SK-N-SH (cell line): ENCODE data around the gene SV2C. TPM values are rescaled to one million over a fixed set of nuclear protein-coding genes. Genes with fewer than 3 reads are reported as not detected.

ENCODE experiments used
- CTCF ChIA-PET: fragments of 300-600, 350-600 bp; formaldehyde crosslinking; extraction: SDS; loops from one replicate; lab custom pipeline; 2021; lab: Yijun Ruan, JAX
- POLR2A ChIA-PET: fragments of 350-600 bp; sonication (Branson Sonifier 250); formaldehyde crosslinking; extraction: SDS; loops from one replicate; lab custom pipeline; 2020; ENCODE audit warnings: antibody characterized with exemption, inconsistent platforms; lab: Yijun Ruan, JAX
- DNase-seq: peaks from one replicate; pipeline ENCODE4 v3.0.0; 2012
- H2AFZ ChIP-seq: fragments of 200-600 bp; sonication (generic); 2 replicates; pipeline ENCODE4 v1.8.1; 2016; ENCODE audit warnings: antibody characterized with exemption, mild to moderate bottlenecking, low read depth
- H3F3A ChIP-seq: fragments of 200-600 bp; sonication (generic); replicated peaks from 2 replicates; pipeline ENCODE3; 2016; ENCODE audit warnings: antibody characterized with exemption, mild to moderate bottlenecking; ENCODE audit not compliant: insufficient read depth
- H3K27ac ChIP-seq, 2 experiments: fragments of 200-500 bp in 1 of 2; fragments of 200-600 bp in 1 of 2; sonication (Bioruptor generic) in 1 of 2; sonication (generic), shearing (Covaris generic) in 1 of 2; 2 replicates each; pipeline versions ENCODE4 v1.5.1 to v1.6.1; 2014 to 2016; ENCODE audit warnings: low read depth in 2 of 2, inconsistent platforms in 1 of 2, low read length in 1 of 2, mild to moderate bottlenecking in 1 of 2, mixed read lengths in 1 of 2
- H3K27me3 ChIP-seq: fragments of 200-600 bp; sonication (generic), shearing (Covaris generic); 2 replicates; pipeline ENCODE4 v1.6.1; 2016; ENCODE audit warnings: mixed run types; ENCODE audit not compliant: insufficient read depth
- H3K36me3 ChIP-seq, 2 experiments: fragments of 200-500 bp in 1 of 2; fragments of 200-600 bp in 1 of 2; sonication (Bioruptor generic) in 1 of 2; sonication (generic) in 1 of 2; replicated peaks in 1 of 2; 2 replicates each; pipeline versions ENCODE3 to v1.5.1; 2014 to 2016; ENCODE audit warnings: low read length in 1 of 2, mild to moderate bottlenecking in 1 of 2; ENCODE audit not compliant: insufficient read depth in 2 of 2, control insufficient read depth in 1 of 2
- H3K4me1 ChIP-seq, 2 experiments: fragments of 200-500 bp in 1 of 2; fragments of 200-600 bp in 1 of 2; sonication (Bioruptor generic) in 1 of 2; sonication (generic), shearing (Covaris generic) in 1 of 2; 2 replicates each; pipeline versions ENCODE4 v1.5.1 to v1.6.1; 2014 to 2016; ENCODE audit warnings: low read depth in 1 of 2, low read length in 1 of 2, mixed run types in 1 of 2; ENCODE audit not compliant: insufficient read depth in 2 of 2, control insufficient read depth in 1 of 2
- H3K4me2 ChIP-seq: fragments of 200-600 bp; sonication (generic), shearing (Covaris generic); 2 replicates; pipeline ENCODE4 v1.6.1; 2017; ENCODE audit warnings: mixed run types
- H3K4me3 ChIP-seq, 2 experiments: fragments of 200-500 bp in 1 of 2; fragments of 200-600 bp in 1 of 2; sonication (Bioruptor generic) in 1 of 2; sonication (generic), shearing (Covaris generic) in 1 of 2; 2 replicates each; pipeline versions ENCODE4 v1.5.1 to v1.8.1; 2014 to 2016; ENCODE audit warnings: low read depth in 2 of 2, inconsistent platforms in 1 of 2, low read length in 1 of 2, mild to moderate bottlenecking in 1 of 2, mixed read lengths in 1 of 2, moderate library complexity in 1 of 2
- H3K79me2 ChIP-seq: fragments of 200-600 bp; sonication (generic); 2 replicates; pipeline ENCODE4 v1.8.1; 2017; ENCODE audit warnings: mild to moderate bottlenecking; ENCODE audit not compliant: insufficient read depth
- H3K9ac ChIP-seq: fragments of 200-600 bp; sonication (generic); 2 replicates; pipeline ENCODE4 v1.6.1; 2017; ENCODE audit warnings: mixed run types
- H3K9me2 ChIP-seq: fragments of 200-600 bp; sonication (generic); 2 replicates; pipeline ENCODE4 v1.6.1; 2017; ENCODE audit warnings: mixed run types
- H3K9me3 ChIP-seq: fragments of 200-600 bp; sonication (generic); 2 replicates; pipeline ENCODE4 v1.6.1; 2017; ENCODE audit warnings: mixed run types, mild to moderate bottlenecking, moderate library complexity
- H4K20me1 ChIP-seq: fragments of 200-600 bp; sonication (generic); 2 replicates; pipeline ENCODE4 v1.6.1; 2017; ENCODE audit warnings: mild to moderate bottlenecking, mixed run types; ENCODE audit not compliant: insufficient read depth
- CHD2 ChIP-seq: fragments of 150-350 bp; IDR thresholded peaks from 2 replicates; pipeline ENCODE4 v1.6.1; 2018; ENCODE audit warnings: low read length; ENCODE audit not compliant: partially characterized antibody
- EZH2phosphoT487 ChIP-seq: fragments of 200-600 bp; sonication (generic); IDR thresholded peaks from 2 replicates; pipeline ENCODE4 v1.6.1; 2017; ENCODE audit warnings: low read depth, mixed run types, mild to moderate bottlenecking, antibody characterized with exemption, moderate library complexity, borderline replicate concordance
- FOSL2 ChIP-seq: IDR thresholded peaks from 2 replicates; pipeline ENCODE4 v1.4.0; 2012; ENCODE audit warnings: low read depth, mild to moderate bottlenecking, moderate library complexity, borderline replicate concordance
- JUND ChIP-seq: IDR thresholded peaks from 2 replicates; pipeline ENCODE4 v1.4.0; 2012
- MEF2A ChIP-seq: IDR thresholded peaks from 2 replicates; pipeline ENCODE4 v1.4.0; 2012; ENCODE audit warnings: low read depth, borderline replicate concordance
- MXI1 ChIP-seq: IDR thresholded peaks from 2 replicates; pipeline ENCODE4 v1.6.1; 2012; ENCODE audit warnings: mild to moderate bottlenecking, low read depth, low read length, improper control_type of control experiment
- NFIC ChIP-seq: IDR thresholded peaks from 2 replicates; pipeline ENCODE4 v1.4.0; 2012; ENCODE audit warnings: borderline replicate concordance
- NRF1 ChIP-seq: IDR thresholded peaks from 2 replicates; pipeline ENCODE4 v1.6.1; 2012; ENCODE audit warnings: low read depth, mild to moderate bottlenecking, low read length
- POLR2AphosphoS5 ChIP-seq: IDR thresholded peaks from 2 replicates; pipeline ENCODE4 v1.6.1; 2012; ENCODE audit warnings: low read depth, low read length
- RCOR1 ChIP-seq: fragments of 150-350 bp; IDR thresholded peaks from 2 replicates; pipeline ENCODE4 v1.6.1; 2017; ENCODE audit warnings: antibody characterized with exemption, low read length
- RXRA ChIP-seq: IDR thresholded peaks from 2 replicates; pipeline ENCODE4 v1.4.0; 2012; ENCODE audit warnings: low read depth, mild to moderate bottlenecking, borderline replicate concordance
- SIN3A ChIP-seq: IDR thresholded peaks from 2 replicates; pipeline ENCODE4 v1.6.1; 2012; ENCODE audit warnings: low read depth, mild to moderate bottlenecking, low read length, moderate library complexity, borderline replicate concordance
- TAF1 ChIP-seq: IDR thresholded peaks from 2 replicates; pipeline ENCODE4 v1.6.1; 2012; ENCODE audit warnings: low read depth, mild to moderate bottlenecking, low read length, moderate library complexity, borderline replicate concordance
- WGBS: methylation state at CpG from one replicate; pipeline ENCODE4 v1.1.6; 2017; ENCODE audit warnings: low lambda C conversion rate; 5-methylcytosine and 5-hydroxymethylcytosine counted together
- polyA plus RNA-seq, 3 experiments: library from polyadenylated mRNA; depleted of rRNA; stranded (reverse); fragments of >200 nt; gene quantifications; 2 replicates each; pipeline ENCODE4 v1.2.3, GENCODE V29; 2012
- TF ChIP-seq, protein P1 (sequence below): fragments of 200-600 bp; sonication (generic); IDR thresholded peaks from 2 replicates; pipeline ENCODE4 v1.6.1; 2017; ENCODE audit warnings: antibody characterized with exemption, mild to moderate bottlenecking, moderate library complexity
- TF ChIP-seq, protein P2 (sequence below): IDR thresholded peaks from 2 replicates; pipeline ENCODE4 v1.6.1; 2012; ENCODE audit warnings: mild to moderate bottlenecking, low read depth, low read length, moderate library complexity
- TF ChIP-seq, protein P3 (sequence below): IDR thresholded peaks from 2 replicates; pipeline ENCODE4 v1.4.0; 2012; ENCODE audit warnings: low read depth, borderline replicate concordance
- TF ChIP-seq, protein P4 (sequence below): fragments of 150-350 bp; IDR thresholded peaks from 2 replicates; pipeline ENCODE4 v1.6.1; 2017; ENCODE audit warnings: antibody characterized with exemption, low read length, low read depth, borderline replicate concordance
- TF ChIP-seq, protein P5 (sequence below): IDR thresholded peaks from 2 replicates; pipeline ENCODE4 v1.4.0; 2012; ENCODE audit warnings: low read depth, borderline replicate concordance
- TF ChIP-seq, protein P6 (sequence below): IDR thresholded peaks from 2 replicates; pipeline ENCODE4; 2012

Gene SV2C
- polyA plus RNA-seq, 1 of the 3 experiments (the other 2 are of a cell fraction), result 0.05 TPM

DNA sequence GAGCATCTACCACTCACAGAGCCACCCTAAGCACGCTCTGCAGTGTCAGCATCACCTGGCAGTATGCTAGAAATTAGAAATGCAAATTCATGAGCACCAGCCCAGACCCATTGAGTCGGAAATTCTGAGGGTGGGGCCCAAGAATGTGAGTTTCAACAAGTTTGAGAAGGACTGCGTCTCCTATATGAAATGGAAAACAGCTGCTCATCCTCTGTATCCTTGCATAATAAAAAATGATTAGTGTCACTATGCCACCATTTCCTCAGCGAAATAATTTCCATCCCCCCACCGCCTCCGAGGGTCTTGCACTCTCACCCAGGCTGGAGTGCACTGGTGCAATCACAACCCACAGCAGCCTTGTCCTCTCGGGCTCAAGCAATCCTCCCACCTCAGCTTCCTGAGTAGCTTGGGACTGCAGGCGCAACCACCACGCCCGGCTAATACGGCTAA, 318.6 kb downstream of the SV2C start:
- Histone ChIP-seq H2AFZ (no peak overlapping the region), H3K9me2 (no peaks in the 10 kb centered on the region), H3K27ac (no peak overlapping the region), H3K9ac (no peak overlapping the region), H3K36me3 (no peaks in the 10 kb centered on the region), H3K4me1 (peaks cover 0 to 10% of the 10 kb centered on the region in 2 experiments; a peak in 1 of 4 replicates), H3K4me3 (no peak overlapping the region), H3K79me2 (no peaks in the 10 kb centered on the region), H3K4me2 (peak overlapping the region; percentile 94; the same call in 1 of the 2 replicates), H3K9me3 (no peaks in the 10 kb centered on the region), H4K20me1 (no peaks in the 10 kb centered on the region), H3K27me3 (peaks cover 31% of the 10 kb centered on the region), H3F3A (no peaks in the 10 kb centered on the region)
- TF ChIP-seq, protein P1, sequence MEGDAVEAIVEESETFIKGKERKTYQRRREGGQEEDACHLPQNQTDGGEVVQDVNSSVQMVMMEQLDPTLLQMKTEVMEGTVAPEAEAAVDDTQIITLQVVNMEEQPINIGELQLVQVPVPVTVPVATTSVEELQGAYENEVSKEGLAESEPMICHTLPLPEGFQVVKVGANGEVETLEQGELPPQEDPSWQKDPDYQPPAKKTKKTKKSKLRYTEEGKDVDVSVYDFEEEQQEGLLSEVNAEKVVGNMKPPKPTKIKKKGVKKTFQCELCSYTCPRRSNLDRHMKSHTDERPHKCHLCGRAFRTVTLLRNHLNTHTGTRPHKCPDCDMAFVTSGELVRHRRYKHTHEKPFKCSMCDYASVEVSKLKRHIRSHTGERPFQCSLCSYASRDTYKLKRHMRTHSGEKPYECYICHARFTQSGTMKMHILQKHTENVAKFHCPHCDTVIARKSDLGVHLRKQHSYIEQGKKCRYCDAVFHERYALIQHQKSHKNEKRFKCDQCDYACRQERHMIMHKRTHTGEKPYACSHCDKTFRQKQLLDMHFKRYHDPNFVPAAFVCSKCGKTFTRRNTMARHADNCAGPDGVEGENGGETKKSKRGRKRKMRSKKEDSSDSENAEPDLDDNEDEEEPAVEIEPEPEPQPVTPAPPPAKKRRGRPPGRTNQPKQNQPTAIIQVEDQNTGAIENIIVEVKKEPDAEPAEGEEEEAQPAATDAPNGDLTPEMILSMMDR, result no peak
- no peak for TF ChIP-seq RCOR1
- TF ChIP-seq, protein P2, sequence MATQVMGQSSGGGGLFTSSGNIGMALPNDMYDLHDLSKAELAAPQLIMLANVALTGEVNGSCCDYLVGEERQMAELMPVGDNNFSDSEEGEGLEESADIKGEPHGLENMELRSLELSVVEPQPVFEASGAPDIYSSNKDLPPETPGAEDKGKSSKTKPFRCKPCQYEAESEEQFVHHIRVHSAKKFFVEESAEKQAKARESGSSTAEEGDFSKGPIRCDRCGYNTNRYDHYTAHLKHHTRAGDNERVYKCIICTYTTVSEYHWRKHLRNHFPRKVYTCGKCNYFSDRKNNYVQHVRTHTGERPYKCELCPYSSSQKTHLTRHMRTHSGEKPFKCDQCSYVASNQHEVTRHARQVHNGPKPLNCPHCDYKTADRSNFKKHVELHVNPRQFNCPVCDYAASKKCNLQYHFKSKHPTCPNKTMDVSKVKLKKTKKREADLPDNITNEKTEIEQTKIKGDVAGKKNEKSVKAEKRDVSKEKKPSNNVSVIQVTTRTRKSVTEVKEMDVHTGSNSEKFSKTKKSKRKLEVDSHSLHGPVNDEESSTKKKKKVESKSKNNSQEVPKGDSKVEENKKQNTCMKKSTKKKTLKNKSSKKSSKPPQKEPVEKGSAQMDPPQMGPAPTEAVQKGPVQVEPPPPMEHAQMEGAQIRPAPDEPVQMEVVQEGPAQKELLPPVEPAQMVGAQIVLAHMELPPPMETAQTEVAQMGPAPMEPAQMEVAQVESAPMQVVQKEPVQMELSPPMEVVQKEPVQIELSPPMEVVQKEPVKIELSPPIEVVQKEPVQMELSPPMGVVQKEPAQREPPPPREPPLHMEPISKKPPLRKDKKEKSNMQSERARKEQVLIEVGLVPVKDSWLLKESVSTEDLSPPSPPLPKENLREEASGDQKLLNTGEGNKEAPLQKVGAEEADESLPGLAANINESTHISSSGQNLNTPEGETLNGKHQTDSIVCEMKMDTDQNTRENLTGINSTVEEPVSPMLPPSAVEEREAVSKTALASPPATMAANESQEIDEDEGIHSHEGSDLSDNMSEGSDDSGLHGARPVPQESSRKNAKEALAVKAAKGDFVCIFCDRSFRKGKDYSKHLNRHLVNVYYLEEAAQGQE, result no peak
- no peak for TF ChIP-seq EZH2phosphoT487
- TF ChIP-seq MEF2A, result no peak
- no peak for TF ChIP-seq POLR2AphosphoS5
- TF ChIP-seq RXRA, result no peak
- no peak for TF ChIP-seq CHD2
- no peak for TF ChIP-seq MXI1
- TF ChIP-seq, protein P3, sequence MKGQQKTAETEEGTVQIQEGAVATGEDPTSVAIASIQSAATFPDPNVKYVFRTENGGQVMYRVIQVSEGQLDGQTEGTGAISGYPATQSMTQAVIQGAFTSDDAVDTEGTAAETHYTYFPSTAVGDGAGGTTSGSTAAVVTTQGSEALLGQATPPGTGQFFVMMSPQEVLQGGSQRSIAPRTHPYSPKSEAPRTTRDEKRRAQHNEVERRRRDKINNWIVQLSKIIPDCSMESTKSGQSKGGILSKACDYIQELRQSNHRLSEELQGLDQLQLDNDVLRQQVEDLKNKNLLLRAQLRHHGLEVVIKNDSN, result no peak
- no peak for TF ChIP-seq FOSL2
- TF ChIP-seq, protein P4, sequence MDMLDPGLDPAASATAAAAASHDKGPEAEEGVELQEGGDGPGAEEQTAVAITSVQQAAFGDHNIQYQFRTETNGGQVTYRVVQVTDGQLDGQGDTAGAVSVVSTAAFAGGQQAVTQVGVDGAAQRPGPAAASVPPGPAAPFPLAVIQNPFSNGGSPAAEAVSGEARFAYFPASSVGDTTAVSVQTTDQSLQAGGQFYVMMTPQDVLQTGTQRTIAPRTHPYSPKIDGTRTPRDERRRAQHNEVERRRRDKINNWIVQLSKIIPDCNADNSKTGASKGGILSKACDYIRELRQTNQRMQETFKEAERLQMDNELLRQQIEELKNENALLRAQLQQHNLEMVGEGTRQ, result no peak
- no peak for TF ChIP-seq SIN3A
- no peak for TF ChIP-seq JUND
- no peak for TF ChIP-seq NFIC
- TF ChIP-seq TAF1, result no peak
- TF ChIP-seq, protein P5, sequence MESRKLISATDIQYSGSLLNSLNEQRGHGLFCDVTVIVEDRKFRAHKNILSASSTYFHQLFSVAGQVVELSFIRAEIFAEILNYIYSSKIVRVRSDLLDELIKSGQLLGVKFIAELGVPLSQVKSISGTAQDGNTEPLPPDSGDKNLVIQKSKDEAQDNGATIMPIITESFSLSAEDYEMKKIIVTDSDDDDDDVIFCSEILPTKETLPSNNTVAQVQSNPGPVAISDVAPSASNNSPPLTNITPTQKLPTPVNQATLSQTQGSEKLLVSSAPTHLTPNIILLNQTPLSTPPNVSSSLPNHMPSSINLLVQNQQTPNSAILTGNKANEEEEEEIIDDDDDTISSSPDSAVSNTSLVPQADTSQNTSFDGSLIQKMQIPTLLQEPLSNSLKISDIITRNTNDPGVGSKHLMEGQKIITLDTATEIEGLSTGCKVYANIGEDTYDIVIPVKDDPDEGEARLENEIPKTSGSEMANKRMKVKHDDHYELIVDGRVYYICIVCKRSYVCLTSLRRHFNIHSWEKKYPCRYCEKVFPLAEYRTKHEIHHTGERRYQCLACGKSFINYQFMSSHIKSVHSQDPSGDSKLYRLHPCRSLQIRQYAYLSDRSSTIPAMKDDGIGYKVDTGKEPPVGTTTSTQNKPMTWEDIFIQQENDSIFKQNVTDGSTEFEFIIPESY, result no peak
- TF ChIP-seq, protein P6, sequence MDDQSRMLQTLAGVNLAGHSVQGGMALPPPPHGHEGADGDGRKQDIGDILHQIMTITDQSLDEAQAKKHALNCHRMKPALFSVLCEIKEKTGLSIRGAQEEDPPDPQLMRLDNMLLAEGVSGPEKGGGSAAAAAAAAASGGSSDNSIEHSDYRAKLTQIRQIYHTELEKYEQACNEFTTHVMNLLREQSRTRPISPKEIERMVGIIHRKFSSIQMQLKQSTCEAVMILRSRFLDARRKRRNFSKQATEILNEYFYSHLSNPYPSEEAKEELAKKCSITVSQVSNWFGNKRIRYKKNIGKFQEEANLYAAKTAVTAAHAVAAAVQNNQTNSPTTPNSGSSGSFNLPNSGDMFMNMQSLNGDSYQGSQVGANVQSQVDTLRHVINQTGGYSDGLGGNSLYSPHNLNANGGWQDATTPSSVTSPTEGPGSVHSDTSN, result no peak
- no peak for TF ChIP-seq NRF1
- ChIA-PET POLR2A (no interaction called here), CTCF (interaction anchor here (1.0 to 3.2 kb wide), 16 partner anchors 10 to 667 kb away, joined by 3 to 31 read pairs (median 10); no protein-coding TSS in a partner anchor)
- 83% methylated on average over 11 of the region's 11 CpGs for WGBS
- DNase-seq, result no peak
